Measurements from ENCODE around the gene SAMD13. TPM values are rescaled to one million over a fixed set of nuclear protein-coding genes. Genes with fewer than 3 reads are reported as not detected.

SAMD13 gene
- total RNA-seq, 1 donor from 2014 or later, result 14.3 TPM

DNA sequence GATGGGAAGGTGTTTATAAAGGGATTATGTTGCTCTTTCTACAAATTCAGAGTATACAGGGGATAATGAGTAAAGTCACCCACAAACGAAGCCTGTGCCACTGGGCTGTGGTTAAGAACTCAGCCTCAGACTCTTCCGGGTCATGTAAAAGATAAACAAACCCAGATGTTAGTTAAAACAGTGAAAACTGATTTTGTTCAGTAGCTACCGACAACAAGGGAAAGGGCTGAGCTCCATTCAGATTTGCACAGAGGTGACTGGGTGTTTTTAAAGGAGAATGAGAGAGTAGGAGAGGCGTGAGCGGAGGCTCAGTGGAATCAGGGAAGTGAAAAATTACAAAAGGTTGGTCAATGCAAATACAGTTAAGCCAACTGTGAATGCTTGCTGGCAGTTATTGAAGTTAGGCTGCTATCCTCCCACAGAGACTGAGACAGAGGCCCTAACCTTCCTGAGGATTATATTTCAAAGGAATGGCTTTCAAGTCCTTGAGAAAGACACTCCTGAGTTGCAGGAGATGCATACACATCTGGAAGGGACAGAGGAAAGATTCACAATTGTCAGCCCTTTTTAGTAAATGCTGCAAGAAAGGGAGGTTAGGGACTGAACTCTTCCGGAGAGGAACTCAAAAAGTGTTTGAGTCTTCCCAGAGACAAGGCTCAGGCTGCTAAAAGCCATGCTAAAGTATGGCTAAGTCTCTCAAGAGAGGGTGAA lies 29.9 kb upstream of the SAMD13 start:
- peak overlapping the region; percentile 12 for H3K4me3 Mint-ChIP-seq (ENCODE audit: low read depth)
- peak overlapping the region; percentile 93 for H3K27ac Mint-ChIP-seq
- no peaks in the 10 kb centered on the region for H3K27me3 Mint-ChIP-seq
- TF ChIP-seq, protein P1, sequence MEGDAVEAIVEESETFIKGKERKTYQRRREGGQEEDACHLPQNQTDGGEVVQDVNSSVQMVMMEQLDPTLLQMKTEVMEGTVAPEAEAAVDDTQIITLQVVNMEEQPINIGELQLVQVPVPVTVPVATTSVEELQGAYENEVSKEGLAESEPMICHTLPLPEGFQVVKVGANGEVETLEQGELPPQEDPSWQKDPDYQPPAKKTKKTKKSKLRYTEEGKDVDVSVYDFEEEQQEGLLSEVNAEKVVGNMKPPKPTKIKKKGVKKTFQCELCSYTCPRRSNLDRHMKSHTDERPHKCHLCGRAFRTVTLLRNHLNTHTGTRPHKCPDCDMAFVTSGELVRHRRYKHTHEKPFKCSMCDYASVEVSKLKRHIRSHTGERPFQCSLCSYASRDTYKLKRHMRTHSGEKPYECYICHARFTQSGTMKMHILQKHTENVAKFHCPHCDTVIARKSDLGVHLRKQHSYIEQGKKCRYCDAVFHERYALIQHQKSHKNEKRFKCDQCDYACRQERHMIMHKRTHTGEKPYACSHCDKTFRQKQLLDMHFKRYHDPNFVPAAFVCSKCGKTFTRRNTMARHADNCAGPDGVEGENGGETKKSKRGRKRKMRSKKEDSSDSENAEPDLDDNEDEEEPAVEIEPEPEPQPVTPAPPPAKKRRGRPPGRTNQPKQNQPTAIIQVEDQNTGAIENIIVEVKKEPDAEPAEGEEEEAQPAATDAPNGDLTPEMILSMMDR (IDR thresholded peaks at IDR 0.05; ENCODE audit: unreplicated experiment), result no peak
- no peak for DNase-seq (ENCODE audit: low spot score, unreplicated experiment)
- H3K36me3 Mint-ChIP-seq (ENCODE audit: insufficient read depth), result peaks cover 29% of the 10 kb centered on the region
- H3K9me3 Mint-ChIP-seq (ENCODE audit: low read depth), result peaks cover 28% of the 10 kb centered on the region
- H3K4me1 Mint-ChIP-seq (ENCODE audit: low read depth), result peaks cover 43% of the 10 kb centered on the region

DNA sequence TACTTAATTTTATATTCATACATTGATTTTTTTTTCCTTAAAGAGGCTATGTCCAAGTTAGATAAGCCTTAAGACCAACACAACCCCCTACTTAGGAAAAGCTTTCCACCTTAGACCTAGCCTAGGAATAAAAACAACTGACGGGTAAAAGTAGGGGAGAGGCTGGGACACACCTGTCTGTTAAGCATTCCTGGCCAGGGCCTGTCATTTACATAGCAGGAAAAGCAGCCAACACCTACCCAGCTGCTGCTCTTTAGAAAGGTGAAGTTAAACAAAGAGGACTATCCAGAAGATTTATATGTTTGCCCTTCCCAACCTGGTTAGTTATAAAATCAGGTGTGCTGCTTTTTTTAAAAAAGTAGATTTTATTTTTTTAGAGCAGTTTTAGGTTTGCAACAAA lies 29.1 kb upstream of the SAMD13 start:
- TF ChIP-seq, protein P1 (IDR thresholded peaks at IDR 0.05; ENCODE audit: unreplicated experiment), result no peak
- no peaks in the 10 kb centered on the region for H3K27me3 Mint-ChIP-seq
- H3K27ac Mint-ChIP-seq, result peak overlapping the region; percentile 93
- peaks cover 39% of the 10 kb centered on the region for H3K4me1 Mint-ChIP-seq (ENCODE audit: low read depth)
- H3K36me3 Mint-ChIP-seq (ENCODE audit: insufficient read depth), result peaks cover 33% of the 10 kb centered on the region
- peaks cover 27% of the 10 kb centered on the region for H3K9me3 Mint-ChIP-seq (ENCODE audit: low read depth)
- no peak for DNase-seq (ENCODE audit: low spot score, unreplicated experiment)
- peak overlapping the region; percentile 29 for H3K4me3 Mint-ChIP-seq (ENCODE audit: low read depth)

DNA sequence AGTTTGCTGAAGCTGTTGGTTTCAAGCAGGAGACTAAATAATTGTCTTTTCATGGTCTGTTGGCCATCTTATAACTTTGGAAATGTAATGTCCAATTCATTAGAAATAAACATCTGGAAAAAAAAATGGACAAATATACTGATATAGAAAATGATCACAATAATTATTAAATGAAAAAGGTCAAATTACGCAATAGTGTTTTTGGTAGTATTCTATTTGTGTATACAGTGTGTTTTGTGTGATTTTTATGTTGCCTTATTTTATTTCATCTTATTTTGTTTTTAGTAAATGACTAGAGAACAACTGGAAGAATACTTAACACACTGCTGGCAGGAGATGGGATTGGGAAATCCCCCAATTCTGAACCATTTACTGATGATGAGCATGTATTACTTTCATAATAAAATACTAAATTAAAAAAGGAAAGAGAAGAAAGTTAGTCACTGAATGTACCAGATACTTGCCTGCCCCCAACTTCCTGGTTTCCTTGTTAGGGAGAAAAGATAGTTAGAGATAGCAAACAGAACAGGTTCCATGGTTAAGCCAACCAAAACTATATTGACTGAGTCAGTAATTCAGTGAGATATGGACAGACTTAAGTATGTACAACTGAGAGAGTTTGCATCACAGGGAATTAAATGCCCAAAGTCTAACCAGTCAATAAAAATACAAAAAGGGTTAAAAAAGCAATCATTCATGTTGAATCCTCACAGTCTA lies 24.0 kb upstream of the SAMD13 start:
- H3K27me3 Mint-ChIP-seq, result no peaks in the 10 kb centered on the region
- peaks cover 43% of the 10 kb centered on the region for H3K36me3 Mint-ChIP-seq (ENCODE audit: insufficient read depth)
- no peak for DNase-seq (ENCODE audit: low spot score, unreplicated experiment)
- peak overlapping the region; percentile 46 for H3K27ac Mint-ChIP-seq
- peaks cover 36% of the 10 kb centered on the region for H3K9me3 Mint-ChIP-seq (ENCODE audit: low read depth)
- TF ChIP-seq, protein P1 (IDR thresholded peaks at IDR 0.05; ENCODE audit: unreplicated experiment), result no peak
- H3K4me1 Mint-ChIP-seq (ENCODE audit: low read depth), result peaks cover 29% of the 10 kb centered on the region
- no peak overlapping the region for H3K4me3 Mint-ChIP-seq (ENCODE audit: low read depth)

DNA sequence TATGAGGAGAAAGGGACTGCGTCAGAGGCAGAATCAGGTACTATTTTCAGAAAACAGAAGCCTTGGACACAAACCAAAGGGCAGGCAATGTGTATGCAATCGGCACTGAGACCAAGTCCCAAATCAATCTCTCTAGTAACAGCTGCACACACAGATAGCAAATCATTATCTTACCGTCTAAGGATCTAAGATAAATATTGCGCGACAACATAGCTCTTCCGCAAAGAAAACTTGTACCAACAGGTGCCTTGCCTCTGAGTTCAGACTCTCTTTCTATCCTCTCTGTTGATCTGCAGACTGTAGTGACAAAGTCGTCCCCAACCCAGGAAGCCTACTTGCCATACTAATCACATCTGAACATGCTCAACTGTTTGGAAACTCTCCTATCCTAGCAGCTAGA lies 22.6 kb upstream of the SAMD13 start:
- H3K4me1 Mint-ChIP-seq (ENCODE audit: low read depth), result peaks cover 35% of the 10 kb centered on the region
- no peak for DNase-seq (ENCODE audit: low spot score, unreplicated experiment)
- TF ChIP-seq, protein P1 (IDR thresholded peaks at IDR 0.05; ENCODE audit: unreplicated experiment), result no peak
- peaks cover 42% of the 10 kb centered on the region for H3K36me3 Mint-ChIP-seq (ENCODE audit: insufficient read depth)
- peak overlapping the region; percentile 95 for H3K27ac Mint-ChIP-seq
- peaks cover 36% of the 10 kb centered on the region for H3K9me3 Mint-ChIP-seq (ENCODE audit: low read depth)
- H3K4me3 Mint-ChIP-seq (ENCODE audit: low read depth), result peak overlapping the region; percentile 54
- no peaks in the 10 kb centered on the region for H3K27me3 Mint-ChIP-seq

DNA sequence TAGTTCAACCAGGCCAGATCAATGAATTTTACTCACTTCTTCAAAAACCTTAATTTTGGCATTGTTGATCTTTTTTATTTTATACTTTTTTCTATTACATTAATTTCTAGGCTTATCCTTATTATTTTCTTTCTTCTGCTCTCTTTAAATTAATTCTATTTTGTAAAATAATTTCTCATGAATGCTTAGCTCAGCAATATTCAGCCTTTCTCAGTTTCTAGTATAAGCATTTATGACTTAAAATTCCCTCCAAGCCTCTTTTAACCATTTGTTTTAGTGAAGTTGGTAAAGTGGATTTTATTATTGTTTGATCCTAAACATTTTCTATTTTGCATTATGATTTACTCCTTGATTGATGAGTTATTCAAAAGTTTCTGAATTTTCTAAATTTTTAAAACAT lies 20.6 kb upstream of the SAMD13 start:
- TF ChIP-seq, protein P1 (IDR thresholded peaks at IDR 0.05; ENCODE audit: unreplicated experiment), result no peak
- no peak for DNase-seq (ENCODE audit: low spot score, unreplicated experiment)
- H3K27ac Mint-ChIP-seq, result no peak overlapping the region
- no peaks in the 10 kb centered on the region for H3K27me3 Mint-ChIP-seq
- peaks cover 32% of the 10 kb centered on the region for H3K4me1 Mint-ChIP-seq (ENCODE audit: low read depth)
- no peak overlapping the region for H3K4me3 Mint-ChIP-seq (ENCODE audit: low read depth)
- H3K9me3 Mint-ChIP-seq (ENCODE audit: low read depth), result peaks cover 33% of the 10 kb centered on the region
- H3K36me3 Mint-ChIP-seq (ENCODE audit: insufficient read depth), result peaks cover 26% of the 10 kb centered on the region

Measured in progenitor cell of endocrine pancreas (in vitro differentiated cells).